Measurements from ENCODE around the gene HTR3B.

Gene HTR3B

DNA sequence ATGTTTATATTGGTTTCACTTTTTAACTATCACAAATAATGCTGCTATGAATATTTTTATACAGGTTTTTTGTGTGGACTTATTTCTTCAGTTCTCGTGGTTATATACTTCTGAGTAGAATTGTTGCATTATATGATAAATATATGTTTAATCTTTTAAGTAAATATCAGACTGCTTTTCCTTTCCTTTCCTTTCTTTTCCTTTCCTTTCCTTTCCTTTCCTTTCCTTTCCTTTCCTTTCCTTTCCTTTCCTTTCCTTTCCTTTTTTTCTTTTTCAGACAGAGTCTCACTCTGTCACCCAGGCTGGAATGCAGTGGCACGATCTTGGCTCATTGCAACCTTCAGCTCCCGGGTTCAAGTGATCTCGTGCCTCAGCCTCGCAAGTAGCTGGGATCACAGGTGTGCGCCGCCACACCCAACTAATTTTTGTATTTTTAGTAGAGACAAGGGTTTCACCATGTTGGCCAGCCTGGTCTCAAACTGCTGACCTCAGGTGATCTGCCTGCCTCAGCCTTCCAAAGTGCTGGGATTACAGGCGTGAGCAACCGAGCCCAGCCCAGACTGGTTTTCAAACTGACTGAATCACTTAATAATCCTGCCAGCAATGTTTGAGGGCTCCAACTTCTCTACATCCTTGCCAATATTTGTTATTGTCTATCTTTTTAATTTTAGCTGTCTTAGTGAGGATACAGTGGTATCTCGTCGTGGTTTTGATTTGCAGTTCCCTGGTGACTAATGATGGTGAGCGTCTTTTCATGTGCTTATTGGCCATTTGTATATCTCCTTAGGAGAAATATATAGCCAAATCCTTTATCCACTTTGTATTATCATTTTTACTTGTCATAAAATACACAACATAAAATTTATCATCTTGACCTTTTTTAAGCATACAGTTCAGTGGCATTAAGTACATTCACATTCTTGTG, 21.9 kb downstream of the HTR3B start:
- TF ChIP-seq TAF1 (IDR thresholded peaks at IDR 0.05; ENCODE audit: borderline replicate concordance, insufficient read depth, low read length) (no peak), FOXP2 (optimal IDR thresholded peaks at IDR 0.05; ENCODE audit: borderline replicate concordance, extremely low read depth, extremely low read length, insufficient read depth) (no peak), SIN3A (IDR thresholded peaks at IDR 0.05; ENCODE audit: borderline replicate concordance, insufficient read depth, low read length) (no peak), POLR2AphosphoS5 (IDR thresholded peaks at IDR 0.05; ENCODE audit: low read depth, low read length) (no peak)
- TF ChIP-seq, protein P1, sequence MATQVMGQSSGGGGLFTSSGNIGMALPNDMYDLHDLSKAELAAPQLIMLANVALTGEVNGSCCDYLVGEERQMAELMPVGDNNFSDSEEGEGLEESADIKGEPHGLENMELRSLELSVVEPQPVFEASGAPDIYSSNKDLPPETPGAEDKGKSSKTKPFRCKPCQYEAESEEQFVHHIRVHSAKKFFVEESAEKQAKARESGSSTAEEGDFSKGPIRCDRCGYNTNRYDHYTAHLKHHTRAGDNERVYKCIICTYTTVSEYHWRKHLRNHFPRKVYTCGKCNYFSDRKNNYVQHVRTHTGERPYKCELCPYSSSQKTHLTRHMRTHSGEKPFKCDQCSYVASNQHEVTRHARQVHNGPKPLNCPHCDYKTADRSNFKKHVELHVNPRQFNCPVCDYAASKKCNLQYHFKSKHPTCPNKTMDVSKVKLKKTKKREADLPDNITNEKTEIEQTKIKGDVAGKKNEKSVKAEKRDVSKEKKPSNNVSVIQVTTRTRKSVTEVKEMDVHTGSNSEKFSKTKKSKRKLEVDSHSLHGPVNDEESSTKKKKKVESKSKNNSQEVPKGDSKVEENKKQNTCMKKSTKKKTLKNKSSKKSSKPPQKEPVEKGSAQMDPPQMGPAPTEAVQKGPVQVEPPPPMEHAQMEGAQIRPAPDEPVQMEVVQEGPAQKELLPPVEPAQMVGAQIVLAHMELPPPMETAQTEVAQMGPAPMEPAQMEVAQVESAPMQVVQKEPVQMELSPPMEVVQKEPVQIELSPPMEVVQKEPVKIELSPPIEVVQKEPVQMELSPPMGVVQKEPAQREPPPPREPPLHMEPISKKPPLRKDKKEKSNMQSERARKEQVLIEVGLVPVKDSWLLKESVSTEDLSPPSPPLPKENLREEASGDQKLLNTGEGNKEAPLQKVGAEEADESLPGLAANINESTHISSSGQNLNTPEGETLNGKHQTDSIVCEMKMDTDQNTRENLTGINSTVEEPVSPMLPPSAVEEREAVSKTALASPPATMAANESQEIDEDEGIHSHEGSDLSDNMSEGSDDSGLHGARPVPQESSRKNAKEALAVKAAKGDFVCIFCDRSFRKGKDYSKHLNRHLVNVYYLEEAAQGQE (IDR thresholded peaks at IDR 0.05; ENCODE audit: insufficient read depth in 1 of 2, low read depth in 2 of 2, low read length in 2 of 2): no peak

DNA sequence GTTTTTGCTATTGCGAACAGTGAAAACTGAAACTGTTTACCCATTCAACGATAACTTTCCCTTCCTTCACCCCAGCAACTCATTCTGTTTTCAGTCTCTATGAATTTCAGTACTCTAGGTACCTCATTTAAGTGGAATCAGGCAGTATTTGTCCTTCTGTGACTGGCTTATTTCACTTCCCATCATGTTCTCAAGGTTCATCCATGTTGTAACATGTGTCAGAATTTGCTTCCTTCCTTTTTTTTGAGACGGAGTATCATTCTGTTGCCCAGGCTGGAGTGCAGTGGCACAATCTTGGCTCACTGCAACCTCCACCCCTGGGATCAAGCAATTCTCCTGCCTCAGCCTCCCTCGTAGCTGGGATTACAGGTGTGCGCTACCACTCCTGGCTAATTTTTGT, 23.7 kb downstream of the HTR3B start:
- TF ChIP-seq FOXP2 (optimal IDR thresholded peaks at IDR 0.05; ENCODE audit: borderline replicate concordance, extremely low read depth, extremely low read length, insufficient read depth) (no peak), POLR2AphosphoS5 (IDR thresholded peaks at IDR 0.05; ENCODE audit: low read depth, low read length) (no peak)
- TF ChIP-seq, protein P1 (IDR thresholded peaks at IDR 0.05; ENCODE audit: insufficient read depth in 1 of 2, low read depth in 2 of 2, low read length in 2 of 2): no peak

DNA sequence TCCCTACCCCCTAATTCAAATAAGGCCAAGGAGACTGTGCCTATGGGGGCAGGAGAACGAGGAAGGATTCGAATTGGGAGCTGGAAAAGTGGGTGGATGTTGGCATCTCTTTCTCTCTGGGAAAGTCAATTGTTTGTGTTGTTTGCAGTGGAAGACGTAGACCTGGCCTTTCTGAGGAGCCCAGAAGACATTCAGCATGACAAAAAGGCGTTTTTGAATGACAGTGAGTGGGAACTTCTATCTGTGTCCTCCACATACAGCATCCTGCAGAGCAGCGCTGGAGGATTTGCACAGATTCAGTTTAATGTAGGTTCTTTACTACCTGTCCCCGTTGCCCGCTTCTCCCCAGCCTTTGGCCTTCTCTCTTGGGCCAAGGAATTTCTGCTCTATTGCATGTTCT, 28.2 kb downstream of the HTR3B start:
- no peak for TF ChIP-seq TAF1 (IDR thresholded peaks at IDR 0.05; ENCODE audit: borderline replicate concordance, insufficient read depth, low read length)
- TF ChIP-seq, protein P1 (IDR thresholded peaks at IDR 0.05; ENCODE audit: insufficient read depth in 1 of 2, low read depth in 2 of 2, low read length in 2 of 2): no peak

DNA sequence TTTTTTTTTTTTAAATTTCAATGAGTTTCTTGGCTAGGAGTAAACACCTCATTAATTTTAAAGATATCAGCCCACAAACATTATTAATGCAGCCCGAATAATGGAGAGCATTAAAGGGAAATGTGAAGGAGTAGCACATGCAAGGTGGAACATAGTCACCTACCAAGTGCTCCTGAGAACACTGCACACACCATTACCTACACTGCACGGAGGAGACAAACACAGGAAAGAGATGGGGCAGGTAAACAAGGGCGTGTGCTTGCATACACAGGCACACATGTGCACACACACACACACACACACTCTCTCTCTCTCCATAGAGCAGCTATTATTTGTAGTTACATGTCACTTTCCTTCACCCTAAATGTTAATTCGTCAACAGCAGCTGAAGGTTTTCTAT, 30.2 kb downstream of the HTR3B start:
- TF ChIP-seq, protein P1 (IDR thresholded peaks at IDR 0.05; ENCODE audit: insufficient read depth in 1 of 2, low read depth in 2 of 2, low read length in 2 of 2): no peak
- TF ChIP-seq TAF1 (IDR thresholded peaks at IDR 0.05; ENCODE audit: borderline replicate concordance, insufficient read depth, low read length): no peak
- TF ChIP-seq POLR2AphosphoS5 (IDR thresholded peaks at IDR 0.05; ENCODE audit: low read depth, low read length): no peak
- TF ChIP-seq FOXP2 (optimal IDR thresholded peaks at IDR 0.05; ENCODE audit: borderline replicate concordance, extremely low read depth, extremely low read length, insufficient read depth): no peak
- TF ChIP-seq SIN3A (IDR thresholded peaks at IDR 0.05; ENCODE audit: borderline replicate concordance, insufficient read depth, low read length): no peak

DNA sequence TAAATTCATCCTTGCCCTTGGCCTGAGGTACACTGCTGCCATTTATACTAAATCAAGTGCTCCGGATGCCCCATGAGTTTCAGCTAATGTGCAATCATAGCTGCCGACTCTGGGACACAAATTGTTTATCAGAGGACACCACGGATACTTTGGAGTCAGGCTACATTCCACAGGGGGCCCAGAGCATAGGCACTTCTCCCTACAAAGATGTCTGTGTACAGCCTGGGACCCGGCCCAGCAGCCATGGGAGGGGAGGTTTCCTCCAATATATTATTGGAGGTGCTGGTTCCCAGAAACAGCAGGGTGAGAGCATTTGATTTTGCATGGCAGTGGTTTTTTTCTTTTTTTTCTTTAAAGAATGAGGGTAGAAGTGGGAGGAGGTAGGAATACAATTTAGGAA, 31.3 kb downstream of the HTR3B start:
- TF ChIP-seq POLR2AphosphoS5 (IDR thresholded peaks at IDR 0.05; ENCODE audit: low read depth, low read length): no peak
- TF ChIP-seq FOXP2 (optimal IDR thresholded peaks at IDR 0.05; ENCODE audit: borderline replicate concordance, extremely low read depth, extremely low read length, insufficient read depth): no peak
- TF ChIP-seq SIN3A (IDR thresholded peaks at IDR 0.05; ENCODE audit: borderline replicate concordance, insufficient read depth, low read length): no peak
- no peak for TF ChIP-seq TAF1 (IDR thresholded peaks at IDR 0.05; ENCODE audit: borderline replicate concordance, insufficient read depth, low read length)
- TF ChIP-seq, protein P1 (IDR thresholded peaks at IDR 0.05; ENCODE audit: insufficient read depth in 1 of 2, low read depth in 2 of 2, low read length in 2 of 2): no peak
